ENCODE measurements around the gene CLDN11. TPM values are rescaled to one million over a fixed set of nuclear protein-coding genes. Genes with fewer than 3 reads are reported as not detected.

The CLDN11 gene
- total and polyA plus RNA-seq, 2 donors (not counting 1 experiment from before 2014, with no cell fraction given) = 131 to 316 TPM

DNA sequence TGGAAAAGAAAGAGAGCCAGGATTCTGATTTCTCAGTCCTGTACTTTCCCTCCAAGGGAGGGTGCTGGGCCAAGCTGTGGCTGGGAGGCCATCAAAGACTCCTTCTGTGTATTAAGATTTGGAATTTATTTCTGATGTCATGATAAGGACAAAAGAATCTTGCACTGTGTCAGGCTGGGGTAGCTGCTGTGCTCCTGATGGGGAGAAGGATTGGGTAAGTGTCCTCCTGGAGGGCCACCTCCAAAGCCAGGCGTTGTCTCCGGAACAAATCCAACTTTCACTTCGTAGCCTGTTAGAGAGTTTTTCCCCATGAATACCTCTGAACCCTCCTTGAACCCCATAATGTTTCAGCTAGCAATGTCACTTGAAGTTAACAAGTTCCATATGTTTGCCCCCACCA is 29.9 kb downstream of the CLDN11 start:
- peak overlapping the region; percentile 21 for H2AFZ ChIP-seq (ENCODE audit: low read length)
- no peak overlapping the region for H3K27ac ChIP-seq (ENCODE audit: insufficient read depth, low read length)
- H3K36me3 ChIP-seq (ENCODE audit: control insufficient read depth, insufficient read depth, low read length) = no peaks in the 10 kb centered on the region
- no peaks in the 10 kb centered on the region for H3K27me3 ChIP-seq (ENCODE audit: control insufficient read depth, insufficient read depth, low read length)
- H4K20me1 ChIP-seq (ENCODE audit: control insufficient read depth, extremely low read depth, insufficient read depth, low read length) = no peaks in the 10 kb centered on the region
- no peaks in the 10 kb centered on the region for H3K79me2 ChIP-seq (ENCODE audit: control insufficient read depth, insufficient read depth, low read length)
- H3K9ac ChIP-seq (ENCODE audit: insufficient read depth, low read length) = no peak overlapping the region
- no peaks in the 10 kb centered on the region for H3K4me1 ChIP-seq (ENCODE audit: control insufficient read depth, extremely low read depth, insufficient read depth, low read length)
- H3K9me3 ChIP-seq (ENCODE audit: control insufficient read depth, insufficient read depth, low read depth, low read length) = no peaks in the 10 kb centered on the region
- peak overlapping the region; percentile 76 for H3K4me2 ChIP-seq (ENCODE audit: extremely low read depth, insufficient read depth, low read length)
- peak in 1 of 2 donors; percentile 27 for DNase-seq (ENCODE audit: low read depth in 2 of 2)
- TF ChIP-seq, protein P1, sequence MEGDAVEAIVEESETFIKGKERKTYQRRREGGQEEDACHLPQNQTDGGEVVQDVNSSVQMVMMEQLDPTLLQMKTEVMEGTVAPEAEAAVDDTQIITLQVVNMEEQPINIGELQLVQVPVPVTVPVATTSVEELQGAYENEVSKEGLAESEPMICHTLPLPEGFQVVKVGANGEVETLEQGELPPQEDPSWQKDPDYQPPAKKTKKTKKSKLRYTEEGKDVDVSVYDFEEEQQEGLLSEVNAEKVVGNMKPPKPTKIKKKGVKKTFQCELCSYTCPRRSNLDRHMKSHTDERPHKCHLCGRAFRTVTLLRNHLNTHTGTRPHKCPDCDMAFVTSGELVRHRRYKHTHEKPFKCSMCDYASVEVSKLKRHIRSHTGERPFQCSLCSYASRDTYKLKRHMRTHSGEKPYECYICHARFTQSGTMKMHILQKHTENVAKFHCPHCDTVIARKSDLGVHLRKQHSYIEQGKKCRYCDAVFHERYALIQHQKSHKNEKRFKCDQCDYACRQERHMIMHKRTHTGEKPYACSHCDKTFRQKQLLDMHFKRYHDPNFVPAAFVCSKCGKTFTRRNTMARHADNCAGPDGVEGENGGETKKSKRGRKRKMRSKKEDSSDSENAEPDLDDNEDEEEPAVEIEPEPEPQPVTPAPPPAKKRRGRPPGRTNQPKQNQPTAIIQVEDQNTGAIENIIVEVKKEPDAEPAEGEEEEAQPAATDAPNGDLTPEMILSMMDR (conservative IDR thresholded peaks at IDR 0.05 in 1 of 2, IDR thresholded peaks at IDR 0.05 in 1 of 2; ENCODE audit: low read depth in 1 of 2, low read length in 2 of 2) = no peak
- TF ChIP-seq EZH2 (IDR thresholded peaks at IDR 0.05; ENCODE audit: low read length, missing control alignments) = no peak
- H3K4me3 ChIP-seq (replicated peaks in 1 of 4; ENCODE audit: control extremely low read depth in 1 of 4, insufficient read depth in 1 of 4, low read depth in 3 of 4, low read length in 4 of 4) = peak overlapping the region in 2 of 4 experiments; percentile 16 to 32

DNA sequence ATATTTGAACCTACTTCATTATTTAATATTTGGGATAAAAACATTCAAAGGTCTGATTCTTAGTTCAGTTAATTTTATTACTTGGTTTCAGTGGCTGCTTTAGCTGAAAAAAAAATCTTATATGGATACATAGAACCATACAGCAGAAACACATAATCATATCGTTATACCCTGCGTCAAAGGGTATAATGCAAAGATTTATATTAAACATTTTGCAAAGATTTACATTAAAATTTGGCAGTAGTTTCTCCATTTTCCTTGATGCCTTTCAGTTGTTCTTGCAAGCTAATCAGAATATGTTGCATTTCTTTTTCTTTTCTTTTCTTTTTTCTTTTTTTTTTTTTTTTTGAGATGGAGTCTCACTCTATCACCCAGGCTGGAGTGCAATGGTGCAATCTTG is 31.4 kb downstream of the CLDN11 start:
- Histone ChIP-seq H3K4me2 (ENCODE audit: extremely low read depth, insufficient read depth, low read length) (no peak overlapping the region), H4K20me1 (ENCODE audit: control insufficient read depth, extremely low read depth, insufficient read depth, low read length) (no peaks in the 10 kb centered on the region), H3K9ac (ENCODE audit: insufficient read depth, low read length) (no peak overlapping the region), H3K9me3 (ENCODE audit: control insufficient read depth, insufficient read depth, low read depth, low read length) (no peaks in the 10 kb centered on the region), H3K4me1 (ENCODE audit: control insufficient read depth, extremely low read depth, insufficient read depth, low read length) (no peaks in the 10 kb centered on the region), H3K27me3 (ENCODE audit: control insufficient read depth, insufficient read depth, low read length) (no peaks in the 10 kb centered on the region), H3K79me2 (ENCODE audit: control insufficient read depth, insufficient read depth, low read length) (no peaks in the 10 kb centered on the region), H3K36me3 (ENCODE audit: control insufficient read depth, insufficient read depth, low read length) (no peaks in the 10 kb centered on the region), H3K4me3 (replicated peaks in 1 of 4; ENCODE audit: control extremely low read depth in 1 of 4, insufficient read depth in 1 of 4, low read depth in 3 of 4, low read length in 4 of 4) (no peak overlapping the region), H2AFZ (ENCODE audit: low read length) (no peak overlapping the region), H3K27ac (ENCODE audit: insufficient read depth, low read length) (no peak overlapping the region)
- no peak for TF ChIP-seq EZH2 (IDR thresholded peaks at IDR 0.05; ENCODE audit: low read length, missing control alignments)
- TF ChIP-seq, protein P1 (conservative IDR thresholded peaks at IDR 0.05 in 1 of 2, IDR thresholded peaks at IDR 0.05 in 1 of 2; ENCODE audit: low read depth in 1 of 2, low read length in 2 of 2) = no peak
- no peak for DNase-seq (ENCODE audit: low read depth in 2 of 2)

DNA sequence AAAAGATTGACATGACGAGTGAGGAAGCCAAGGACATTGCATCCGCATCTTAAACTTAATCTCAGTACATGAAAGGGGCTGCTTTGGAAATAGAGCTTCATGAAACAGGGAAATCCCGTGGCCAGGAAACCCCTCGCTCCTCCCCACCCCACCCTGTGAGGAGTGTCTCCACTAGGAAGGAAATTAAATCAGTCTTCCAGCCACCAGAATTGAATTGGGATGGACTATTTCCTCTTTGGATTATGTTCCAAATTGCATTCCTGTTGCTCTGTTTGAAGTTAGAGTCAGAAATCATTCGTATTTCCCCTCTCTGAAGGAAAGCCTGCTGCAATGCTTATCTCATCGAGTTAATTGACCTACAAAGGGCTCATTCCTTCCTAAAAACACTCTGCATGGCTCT is 35.8 kb downstream of the CLDN11 start:
- H3K4me2 ChIP-seq (ENCODE audit: extremely low read depth, insufficient read depth, low read length) = no peak overlapping the region
- no peak overlapping the region for H3K4me3 ChIP-seq (replicated peaks in 1 of 4; ENCODE audit: control extremely low read depth in 1 of 4, insufficient read depth in 1 of 4, low read depth in 3 of 4, low read length in 4 of 4)
- H2AFZ ChIP-seq (ENCODE audit: low read length) = no peak overlapping the region
- no peaks in the 10 kb centered on the region for H3K27me3 ChIP-seq (ENCODE audit: control insufficient read depth, insufficient read depth, low read length)
- TF ChIP-seq EZH2 (IDR thresholded peaks at IDR 0.05; ENCODE audit: low read length, missing control alignments) = no peak
- TF ChIP-seq, protein P1 (conservative IDR thresholded peaks at IDR 0.05 in 1 of 2, IDR thresholded peaks at IDR 0.05 in 1 of 2; ENCODE audit: low read depth in 1 of 2, low read length in 2 of 2) = no peak
- H3K9me3 ChIP-seq (ENCODE audit: control insufficient read depth, insufficient read depth, low read depth, low read length) = no peaks in the 10 kb centered on the region
- no peaks in the 10 kb centered on the region for H4K20me1 ChIP-seq (ENCODE audit: control insufficient read depth, extremely low read depth, insufficient read depth, low read length)
- H3K4me1 ChIP-seq (ENCODE audit: control insufficient read depth, extremely low read depth, insufficient read depth, low read length) = no peaks in the 10 kb centered on the region
- DNase-seq (ENCODE audit: low read depth in 2 of 2) = no peak
- H3K79me2 ChIP-seq (ENCODE audit: control insufficient read depth, insufficient read depth, low read length) = no peaks in the 10 kb centered on the region
- no peak overlapping the region for H3K9ac ChIP-seq (ENCODE audit: insufficient read depth, low read length)
- H3K27ac ChIP-seq (ENCODE audit: insufficient read depth, low read length) = no peak overlapping the region
- H3K36me3 ChIP-seq (ENCODE audit: control insufficient read depth, insufficient read depth, low read length) = no peaks in the 10 kb centered on the region

Measured in fibroblast of lung (primary cell).